Endothelial cell of umbilical vein (primary cell): Measurements from ENCODE around the gene FSTL1. TPM values are rescaled to one million over a fixed set of nuclear protein-coding genes. Genes with fewer than 3 reads are reported as not detected.

Source experiments
- BruUV-seq: library from RNA; stranded (reverse); fragments of 400-500 nt; replicated peaks from 2 replicates; lab custom pipeline; 2021; lab: Mats Ljungman, UMichigan
- CTCF ChIA-PET: fragments of 300-600, 350-600 bp; sonication (Branson Sonifier 250); formaldehyde crosslinking; loops from one replicate; lab custom pipeline; 2021; ENCODE audit warnings: antibody characterized with exemption, inconsistent platforms; lab: Charles Lee
- POLR2A ChIA-PET: fragments of 300-600, 350-600 bp; sonication (Branson Sonifier 250); formaldehyde crosslinking; loops from one replicate; lab custom pipeline; 2021; ENCODE audit warnings: antibody characterized with exemption, inconsistent platforms; lab: Charles Lee
- DNase-seq: peaks from one replicate; pipeline ENCODE4 v3.0.0-alpha.2; 2011; ENCODE audit warnings: low read depth, low spot score
- FAIRE-seq: peaks from 2 replicates; lab custom pipeline; 2011; peaks lifted over from hg19 to GRCh38; lab: Jason Lieb, UNC
- H2AFZ ChIP-seq: 2 replicates; pipeline ENCODE4 v1.6.0; 2012; ENCODE audit warnings: low read depth, low read length, control low read depth, inconsistent platforms
- H3K27ac ChIP-seq: 2 replicates; pipeline ENCODE4 v1.5.1; 2011; ENCODE audit warnings: low read depth, mild to moderate bottlenecking, control low read depth, low read length, moderate library complexity; ENCODE audit not compliant: insufficient read depth
- H3K27me3 ChIP-seq, 2 experiments: 2 replicates each; pipeline versions ENCODE4 v1.6.0 to v1.6.1; 2011; ENCODE audit warnings: low read length in 2 of 2, mixed read lengths in 1 of 2; ENCODE audit not compliant: control insufficient read depth in 2 of 2, insufficient read depth in 2 of 2
- H3K36me3 ChIP-seq, 2 experiments: 2 replicates in 1 of 2; 3 replicates in 1 of 2; pipeline ENCODE4 v1.5.1; 2011; ENCODE audit warnings: low read length in 2 of 2, mild to moderate bottlenecking in 1 of 2, moderate library complexity in 1 of 2; ENCODE audit not compliant: control insufficient read depth in 2 of 2, insufficient read depth in 2 of 2; ENCODE audit errors: extremely low read depth in 1 of 2
- H3K4me1 ChIP-seq: 3 replicates; pipeline ENCODE4 v1.5.1; 2011; ENCODE audit warnings: mild to moderate bottlenecking, low read length; ENCODE audit not compliant: control insufficient read depth, insufficient read depth; ENCODE audit errors: extremely low read depth
- H3K4me2 ChIP-seq: 2 replicates; pipeline ENCODE4 v1.6.1; 2011; ENCODE audit warnings: low read length, control low read depth, mixed read lengths; ENCODE audit not compliant: insufficient read depth
- H3K4me3 ChIP-seq, 3 experiments: fragments of 200-600 bp in 1 of 3; sonication (generic), shearing (Covaris generic) in 1 of 3; replicated peaks in 1 of 3; 2 replicates each; pipeline ENCODE4 v1.5.1; 2011 to 2016; ENCODE audit warnings: control low read depth in 3 of 3, low read length in 3 of 3, mild to moderate bottlenecking in 2 of 3, inconsistent platforms in 1 of 3, low read depth in 1 of 3, moderate library complexity in 1 of 3; ENCODE audit not compliant: insufficient read depth in 1 of 3
- H3K79me2 ChIP-seq: 2 replicates; pipeline ENCODE4 v1.6.0; 2012; ENCODE audit warnings: low read length, inconsistent platforms; ENCODE audit not compliant: control insufficient read depth, insufficient read depth
- H3K9ac ChIP-seq: replicated peaks from 2 replicates; pipeline ENCODE3; 2011; ENCODE audit warnings: low read length, control low read depth; ENCODE audit not compliant: insufficient read depth; ENCODE audit errors: extremely low read depth
- H3K9me1 ChIP-seq: replicated peaks from 3 replicates; pipeline ENCODE4 v1.6.0; 2011; ENCODE audit warnings: mild to moderate bottlenecking, low read length; ENCODE audit not compliant: control insufficient read depth, insufficient read depth; ENCODE audit errors: extremely low read depth
- H3K9me3 ChIP-seq: replicated peaks from 2 replicates; pipeline ENCODE4 v1.5.1; 2012; ENCODE audit warnings: low read length, inconsistent platforms; ENCODE audit not compliant: control insufficient read depth, insufficient read depth
- H4K20me1 ChIP-seq: replicated peaks from 2 replicates; pipeline ENCODE3; 2011; ENCODE audit warnings: mild to moderate bottlenecking, low read length; ENCODE audit not compliant: control insufficient read depth, insufficient read depth; ENCODE audit errors: extremely low read depth
- EZH2 ChIP-seq: IDR thresholded peaks from 2 replicates; pipeline ENCODE4 v1.6.1; 2012; ENCODE audit warnings: borderline replicate concordance, low read depth, mild to moderate bottlenecking, moderate library complexity, low read length, inconsistent platforms; ENCODE audit not compliant: severe bottlenecking
- FOS ChIP-seq: IDR thresholded peaks from 2 replicates; pipeline ENCODE4 v1.6.1; 2011; ENCODE audit warnings: mild to moderate bottlenecking, low read length, moderate library complexity, borderline replicate concordance; ENCODE audit not compliant: insufficient read depth
- GATA2 ChIP-seq: IDR thresholded peaks from 2 replicates; pipeline ENCODE4 v1.7.0; 2011; ENCODE audit warnings: low read depth, mild to moderate bottlenecking, moderate library complexity, mixed read lengths, low read length; ENCODE audit not compliant: insufficient read length, insufficient read depth
- JUN ChIP-seq: IDR thresholded peaks from 2 replicates; pipeline ENCODE4 v1.6.1; 2011; ENCODE audit warnings: borderline replicate concordance, low read depth; ENCODE audit not compliant: insufficient read length, insufficient read depth
- MYC ChIP-seq: IDR thresholded peaks from one replicate; pipeline ENCODE4 v1.6.1; 2011; ENCODE audit warnings: mild to moderate bottlenecking, low read depth, low read length
- POLR2A ChIP-seq: IDR thresholded peaks from 2 replicates; pipeline ENCODE4 v1.6.1; 2012; ENCODE audit warnings: low read depth, mild to moderate bottlenecking, control low read depth, low read length
- POLR2AphosphoS5 ChIP-seq: IDR thresholded peaks from 2 replicates; pipeline ENCODE4 v1.6.1; 2012; ENCODE audit warnings: low read depth, mild to moderate bottlenecking, control low read depth, low read length, moderate library complexity; ENCODE audit not compliant: insufficient read depth
- dilution Hi-C: fragments of 300-500 bp; cut with MboI; formaldehyde crosslinking; loops from one replicate; pipeline ENCODE4 v1.15.0; 2019; ENCODE audit warnings: low sequenced_read_pairs; ENCODE audit not compliant: extremely low pct_ligation_motif_present
- intact Hi-C: fragments of 100-400 bp; cut with micrococcal nuclease; formaldehyde crosslinking; loops from one replicate; pipeline ENCODE4 v1.10.0; 2022
- polyA plus RNA-seq, 4 experiments: library from polyadenylated mRNA; depleted of rRNA in 3 of 4; stranded (reverse) in 3 of 4; unstranded in 1 of 4; fragments of >200 nt; gene quantifications; 2 replicates each; pipeline versions ENCODE4 v1.2.1 to v1.2.3, GENCODE V29; 2011 to 2012; ENCODE audit warnings: missing spikeins in 1 of 4
- total RNA-seq: library from RNA; stranded (reverse); gene quantifications from 2 replicates; pipeline ENCODE4 v1.2.3, GENCODE V29; 2021
- TF ChIP-seq, protein P1 (sequence below), 2 donors: IDR thresholded peaks; 1 replicate in 1 of 2; 2 replicates in 1 of 2; pipeline ENCODE4 v1.5.1; 2011; ENCODE audit warnings: low read length in 2 of 2, mild to moderate bottlenecking in 2 of 2, moderate library complexity in 2 of 2, control low read depth in 1 of 2, inconsistent platforms in 1 of 2, low read depth in 1 of 2; ENCODE audit not compliant: insufficient read depth in 1 of 2; ENCODE audit errors: extremely low read depth in 1 of 2
- TF ChIP-seq, protein P2 (sequence below): IDR thresholded peaks from 2 replicates; pipeline ENCODE4 v1.6.1; 2011; ENCODE audit not compliant: insufficient read depth, insufficient read length

Gene FSTL1
- total and polyA plus RNA-seq, 2 donors (not counting 3 experiments of a cell fraction or from before 2014, with no cell fraction given) = 235 to 562 TPM

DNA sequence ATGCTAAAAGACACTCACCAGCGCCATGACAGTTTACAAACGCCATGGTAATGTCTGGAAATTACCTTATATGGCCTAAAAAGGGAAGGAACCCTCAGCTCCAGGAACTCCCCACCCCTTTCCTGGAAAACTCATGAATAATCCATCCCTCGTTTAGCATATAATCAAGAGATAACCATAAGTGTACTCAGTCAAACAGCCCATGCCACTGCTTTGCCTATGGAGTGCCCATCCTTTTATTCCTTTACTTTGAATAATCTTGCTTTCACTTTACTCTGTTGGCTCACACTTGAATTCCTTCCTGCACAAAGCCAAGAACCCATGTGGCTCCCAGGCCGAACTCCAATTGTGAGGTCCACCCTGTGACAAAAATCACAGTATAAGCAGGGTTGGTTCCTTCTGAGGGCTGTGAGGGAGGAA lies 19.1 kb upstream of the FSTL1 start:
- no TSS peak for BruUV-seq
- Histone ChIP-seq H3K9me3 (no peaks in the 10 kb centered on the region), H3K9me1 (no peaks in the 10 kb centered on the region), H3K27me3 (no peaks in the 10 kb centered on the region), H3K27ac (no peak overlapping the region), H3K4me2 (no peak overlapping the region), H4K20me1 (no peaks in the 10 kb centered on the region), H3K4me3 (no peak overlapping the region), H3K36me3 (no peaks in the 10 kb centered on the region), H3K9ac (no peak overlapping the region), H2AFZ (no peak overlapping the region), H3K79me2 (no peaks in the 10 kb centered on the region), H3K4me1 (no peaks in the 10 kb centered on the region)
- CTCF ChIA-PET = no interaction called here
- POLR2A ChIA-PET = no interaction called here
- dilution Hi-C loops = no loop called here
- intact Hi-C loops = no loop called here
- no peak for FAIRE-seq
- no peak for DNase-seq
- no peak for TF ChIP-seq MYC
- no peak for TF ChIP-seq POLR2AphosphoS5
- no peak for TF ChIP-seq FOS
- TF ChIP-seq, protein P1, sequence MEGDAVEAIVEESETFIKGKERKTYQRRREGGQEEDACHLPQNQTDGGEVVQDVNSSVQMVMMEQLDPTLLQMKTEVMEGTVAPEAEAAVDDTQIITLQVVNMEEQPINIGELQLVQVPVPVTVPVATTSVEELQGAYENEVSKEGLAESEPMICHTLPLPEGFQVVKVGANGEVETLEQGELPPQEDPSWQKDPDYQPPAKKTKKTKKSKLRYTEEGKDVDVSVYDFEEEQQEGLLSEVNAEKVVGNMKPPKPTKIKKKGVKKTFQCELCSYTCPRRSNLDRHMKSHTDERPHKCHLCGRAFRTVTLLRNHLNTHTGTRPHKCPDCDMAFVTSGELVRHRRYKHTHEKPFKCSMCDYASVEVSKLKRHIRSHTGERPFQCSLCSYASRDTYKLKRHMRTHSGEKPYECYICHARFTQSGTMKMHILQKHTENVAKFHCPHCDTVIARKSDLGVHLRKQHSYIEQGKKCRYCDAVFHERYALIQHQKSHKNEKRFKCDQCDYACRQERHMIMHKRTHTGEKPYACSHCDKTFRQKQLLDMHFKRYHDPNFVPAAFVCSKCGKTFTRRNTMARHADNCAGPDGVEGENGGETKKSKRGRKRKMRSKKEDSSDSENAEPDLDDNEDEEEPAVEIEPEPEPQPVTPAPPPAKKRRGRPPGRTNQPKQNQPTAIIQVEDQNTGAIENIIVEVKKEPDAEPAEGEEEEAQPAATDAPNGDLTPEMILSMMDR (IDR thresholded peaks at IDR 0.05; ENCODE audit: extremely low read depth in 1 of 2, insufficient read depth in 1 of 2, low read depth in 1 of 2, low read length in 2 of 2) = no peak
- TF ChIP-seq, protein P2, sequence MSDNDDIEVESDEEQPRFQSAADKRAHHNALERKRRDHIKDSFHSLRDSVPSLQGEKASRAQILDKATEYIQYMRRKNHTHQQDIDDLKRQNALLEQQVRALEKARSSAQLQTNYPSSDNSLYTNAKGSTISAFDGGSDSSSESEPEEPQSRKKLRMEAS = no peak
- no peak for TF ChIP-seq JUN
- TF ChIP-seq POLR2A = no peak
- TF ChIP-seq GATA2 = no peak
- TF ChIP-seq EZH2 = no peak
